A673 (cell line): ENCODE measurements around the gene RPS6KA2. TPM values are rescaled to one million over a fixed set of nuclear protein-coding genes. Genes with fewer than 3 reads are reported as not detected.

Experiments
- BruUV-seq: library from RNA; stranded (reverse); fragments of 400-500 nt; replicated peaks from 2 replicates; lab custom pipeline; 2021; lab: Mats Ljungman, UMichigan
- CTCF ChIA-PET: fragments of 300-600 bp; sonication (Branson Sonifier 250); formaldehyde crosslinking; loops from one replicate; lab custom pipeline; 2022; ENCODE audit warnings: antibody characterized with exemption; lab: Charles Lee
- POLR2A ChIA-PET: fragments of 300-600 bp; sonication (Branson Sonifier 250); formaldehyde crosslinking; loops from one replicate; lab custom pipeline; 2022; ENCODE audit warnings: antibody characterized with exemption; ENCODE audit not compliant: low non-redundant PET; lab: Charles Lee
- DNase-seq: peaks from one replicate; pipeline ENCODE4 v3.0.0-alpha.2; 2015; ENCODE audit warnings: low spot score
- H3K27ac ChIP-seq: fragments of 200-600 bp; sonication (generic); 2 replicates; pipeline ENCODE4 v1.5.1; 2016; ENCODE audit warnings: mixed run types, low read depth, mild to moderate bottlenecking, mixed read lengths, antibody characterized with exemption, low read length; ENCODE audit not compliant: poor library complexity, severe bottlenecking
- H3K27me3 ChIP-seq: fragments of 200-600 bp; sonication (generic); replicated peaks from 2 replicates; pipeline ENCODE4 v1.6.1; 2017; ENCODE audit warnings: mixed run types, low read depth, mild to moderate bottlenecking, mixed read lengths, antibody characterized with exemption, low read length; ENCODE audit not compliant: insufficient read depth, poor library complexity
- H3K36me3 ChIP-seq: fragments of 200-600 bp; sonication (generic); 2 replicates; pipeline ENCODE4 v1.6.1; 2016; ENCODE audit warnings: mixed run types, mild to moderate bottlenecking, mixed read lengths, antibody characterized with exemption, low read length; ENCODE audit not compliant: insufficient read depth, poor library complexity, severe bottlenecking
- H3K4me1 ChIP-seq: fragments of 200-600 bp; sonication (generic); 2 replicates; pipeline ENCODE4 v1.6.1; 2017; ENCODE audit warnings: mixed run types, mild to moderate bottlenecking, mixed read lengths, antibody characterized with exemption, low read length; ENCODE audit not compliant: insufficient read depth, poor library complexity, severe bottlenecking
- H3K4me3 ChIP-seq: fragments of 200-600 bp; sonication (generic); 2 replicates; pipeline ENCODE4 v1.5.1; 2016; ENCODE audit warnings: low read depth, mixed run types, mild to moderate bottlenecking, mixed read lengths, low read length; ENCODE audit not compliant: poor library complexity, severe bottlenecking
- H3K9me3 ChIP-seq: fragments of 200-600 bp; sonication (generic); 2 replicates; pipeline ENCODE4 v1.6.1; 2016; ENCODE audit warnings: mixed run types, low read depth, mild to moderate bottlenecking, mixed read lengths, antibody characterized with exemption, low read length; ENCODE audit not compliant: poor library complexity, severe bottlenecking
- EZH2 ChIP-seq: fragments of 200-600 bp; sonication (generic); IDR thresholded peaks from 2 replicates; pipeline ENCODE4 v1.6.1; 2017; ENCODE audit warnings: borderline replicate concordance, low read depth, mild to moderate bottlenecking, mixed read lengths, antibody characterized with exemption, low read length; ENCODE audit not compliant: poor library complexity, severe bottlenecking
- intact Hi-C: fragments of 100-400 bp; cut with micrococcal nuclease; formaldehyde crosslinking; loops from one replicate; pipeline ENCODE4 v1.10.0; 2022; ENCODE audit not compliant: unreplicated experiment
- total RNA-seq: library from RNA; stranded (reverse); gene quantifications from 2 replicates; pipeline ENCODE4 v1.2.3, GENCODE V29; 2021
- TF ChIP-seq, protein P1 (sequence below): fragments of 300-800, 200-600 bp; sonication (generic); conservative IDR thresholded peaks from 2 replicates; pipeline ENCODE4 v1.5.1; 2017; ENCODE audit warnings: low read depth, mild to moderate bottlenecking, antibody characterized with exemption, low read length, moderate library complexity, mixed read lengths

The RPS6KA2 gene
- total RNA-seq, 1 experiment from 2014 or later = 30.1 TPM

DNA sequence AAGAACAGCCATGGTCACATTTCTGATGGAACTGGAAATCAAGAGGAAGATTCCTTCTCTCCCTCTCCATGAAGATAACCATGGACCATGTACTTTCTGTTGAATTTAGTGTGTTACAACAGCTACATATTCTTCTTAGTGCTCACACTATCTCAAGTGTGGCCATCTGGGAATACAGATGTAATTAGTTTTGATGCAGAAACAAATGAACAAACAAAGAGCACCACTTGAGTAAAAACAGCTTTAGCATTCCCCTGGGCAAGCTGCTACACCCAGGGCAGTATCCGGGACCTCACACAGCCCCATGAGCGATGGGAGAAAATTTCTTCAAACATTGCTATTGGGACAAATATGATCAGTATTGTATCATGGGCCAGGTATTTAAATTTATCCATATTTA is 115.7 kb downstream of the RPS6KA2 start:
- intact Hi-C loops = no loop called here
- no peak for DNase-seq
- Histone ChIP-seq H3K27ac (no peak overlapping the region), H3K4me3 (no peak overlapping the region), H3K36me3 (no peaks in the 10 kb centered on the region), H3K27me3 (no peaks in the 10 kb centered on the region), H3K4me1 (no peaks in the 10 kb centered on the region), H3K9me3 (no peaks in the 10 kb centered on the region)
- TF ChIP-seq EZH2 = no peak
- TF ChIP-seq, protein P1, sequence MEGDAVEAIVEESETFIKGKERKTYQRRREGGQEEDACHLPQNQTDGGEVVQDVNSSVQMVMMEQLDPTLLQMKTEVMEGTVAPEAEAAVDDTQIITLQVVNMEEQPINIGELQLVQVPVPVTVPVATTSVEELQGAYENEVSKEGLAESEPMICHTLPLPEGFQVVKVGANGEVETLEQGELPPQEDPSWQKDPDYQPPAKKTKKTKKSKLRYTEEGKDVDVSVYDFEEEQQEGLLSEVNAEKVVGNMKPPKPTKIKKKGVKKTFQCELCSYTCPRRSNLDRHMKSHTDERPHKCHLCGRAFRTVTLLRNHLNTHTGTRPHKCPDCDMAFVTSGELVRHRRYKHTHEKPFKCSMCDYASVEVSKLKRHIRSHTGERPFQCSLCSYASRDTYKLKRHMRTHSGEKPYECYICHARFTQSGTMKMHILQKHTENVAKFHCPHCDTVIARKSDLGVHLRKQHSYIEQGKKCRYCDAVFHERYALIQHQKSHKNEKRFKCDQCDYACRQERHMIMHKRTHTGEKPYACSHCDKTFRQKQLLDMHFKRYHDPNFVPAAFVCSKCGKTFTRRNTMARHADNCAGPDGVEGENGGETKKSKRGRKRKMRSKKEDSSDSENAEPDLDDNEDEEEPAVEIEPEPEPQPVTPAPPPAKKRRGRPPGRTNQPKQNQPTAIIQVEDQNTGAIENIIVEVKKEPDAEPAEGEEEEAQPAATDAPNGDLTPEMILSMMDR = no peak
- BruUV-seq = no TSS peak
- ChIA-PET POLR2A (no interaction called here), CTCF (no interaction called here)

DNA sequence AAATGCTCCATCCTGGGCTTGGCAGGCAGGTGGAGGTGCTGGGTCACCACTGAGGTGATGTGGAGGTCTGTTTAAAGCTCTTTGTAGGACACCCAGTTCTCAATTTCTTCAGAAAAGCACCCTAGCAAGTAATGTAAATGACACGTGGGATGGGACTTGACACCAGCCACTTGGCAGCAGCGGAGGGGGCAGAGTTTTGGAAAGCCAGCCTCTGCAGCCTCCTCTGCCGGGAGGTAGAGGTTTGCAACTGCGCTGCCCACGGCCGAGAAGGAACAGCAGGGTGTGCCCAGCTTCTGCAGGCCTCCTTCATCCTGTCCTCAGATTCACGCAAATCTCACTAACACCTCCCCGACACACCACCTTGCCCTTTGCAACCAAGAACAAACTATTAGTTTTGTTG is 117.9 kb downstream of the RPS6KA2 start:
- Histone ChIP-seq H3K4me1 (no peaks in the 10 kb centered on the region), H3K27ac (no peak overlapping the region), H3K4me3 (no peak overlapping the region), H3K27me3 (no peaks in the 10 kb centered on the region), H3K9me3 (no peaks in the 10 kb centered on the region), H3K36me3 (no peaks in the 10 kb centered on the region)
- ChIA-PET POLR2A (no interaction called here), CTCF (no interaction called here)
- TF ChIP-seq EZH2 = no peak
- TF ChIP-seq, protein P1 = no peak
- BruUV-seq = no TSS peak
- no peak for DNase-seq
- intact Hi-C loops = no loop called here

DNA sequence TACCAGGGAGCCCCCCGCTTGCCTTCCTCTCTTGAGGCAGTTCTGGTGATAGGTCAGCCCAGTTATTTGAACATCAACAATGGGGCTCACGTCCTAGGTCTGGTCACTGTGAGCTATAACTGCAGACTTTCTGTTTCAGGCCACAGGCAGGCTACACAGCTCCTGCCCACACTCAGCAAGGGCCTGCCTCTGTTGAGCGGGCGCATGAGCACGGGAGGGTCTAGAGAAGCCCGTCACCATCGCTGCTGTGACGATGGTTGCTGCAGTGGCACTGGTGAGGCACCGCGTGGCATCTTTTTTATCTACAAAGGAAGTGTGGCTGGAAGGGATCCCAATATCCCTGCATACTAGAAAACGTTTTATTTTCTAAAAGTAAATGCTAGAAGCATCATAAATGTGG is 118.3 kb downstream of the RPS6KA2 start:
- TF ChIP-seq, protein P1 = no peak
- no peak for TF ChIP-seq EZH2
- Histone ChIP-seq H3K4me3 (no peak overlapping the region), H3K4me1 (no peaks in the 10 kb centered on the region), H3K9me3 (no peaks in the 10 kb centered on the region), H3K36me3 (no peaks in the 10 kb centered on the region), H3K27me3 (no peaks in the 10 kb centered on the region), H3K27ac (no peak overlapping the region)
- no TSS peak for BruUV-seq
- ChIA-PET POLR2A (no interaction called here), CTCF (no interaction called here)
- intact Hi-C loops = no loop called here
- DNase-seq = no peak
